Loucy (cell line): ENCODE data around the gene ATXN2L.
"Not testable (repeated sequence)": the region's sequence is repeated elsewhere in the genome, so short reads cannot be mapped to it uniquely, and the experiment has no call there.

Experiments
- EZH2phosphoT487 ChIP-seq: fragments of 200-600 bp; IDR thresholded peaks from 2 replicates; pipeline ENCODE4 v1.6.1; 2018; ENCODE audit warnings: antibody characterized with exemption, mild to moderate bottlenecking, moderate library complexity, borderline replicate concordance
- TF ChIP-seq, protein P1 (sequence below): fragments of 200-600 bp; sonication (generic); conservative IDR thresholded peaks from 2 replicates; pipeline ENCODE4 v1.5.1; 2014; ENCODE audit warnings: mild to moderate bottlenecking, antibody characterized with exemption, low read length

DNA sequence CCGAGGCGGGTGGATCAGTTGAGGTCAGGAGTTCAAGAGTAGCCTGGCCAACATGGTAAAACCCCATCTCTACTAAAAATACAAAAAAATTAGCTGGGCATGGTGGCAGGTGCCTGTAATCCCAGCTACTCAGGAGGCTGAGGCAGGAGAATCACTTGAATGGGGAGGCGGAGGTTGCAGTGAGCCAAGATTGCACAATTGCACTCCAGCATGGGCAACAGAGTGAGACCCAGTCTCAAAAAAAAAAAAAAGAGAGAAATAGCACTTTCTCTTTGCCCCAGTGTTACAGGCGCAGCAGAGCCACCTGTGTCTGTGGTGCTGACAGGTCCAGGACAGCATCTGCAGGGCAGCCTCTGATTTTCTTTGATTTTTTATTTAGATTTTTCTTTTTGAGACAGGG, 58.8 kb downstream of the ATXN2L start:
- TF ChIP-seq, protein P1, sequence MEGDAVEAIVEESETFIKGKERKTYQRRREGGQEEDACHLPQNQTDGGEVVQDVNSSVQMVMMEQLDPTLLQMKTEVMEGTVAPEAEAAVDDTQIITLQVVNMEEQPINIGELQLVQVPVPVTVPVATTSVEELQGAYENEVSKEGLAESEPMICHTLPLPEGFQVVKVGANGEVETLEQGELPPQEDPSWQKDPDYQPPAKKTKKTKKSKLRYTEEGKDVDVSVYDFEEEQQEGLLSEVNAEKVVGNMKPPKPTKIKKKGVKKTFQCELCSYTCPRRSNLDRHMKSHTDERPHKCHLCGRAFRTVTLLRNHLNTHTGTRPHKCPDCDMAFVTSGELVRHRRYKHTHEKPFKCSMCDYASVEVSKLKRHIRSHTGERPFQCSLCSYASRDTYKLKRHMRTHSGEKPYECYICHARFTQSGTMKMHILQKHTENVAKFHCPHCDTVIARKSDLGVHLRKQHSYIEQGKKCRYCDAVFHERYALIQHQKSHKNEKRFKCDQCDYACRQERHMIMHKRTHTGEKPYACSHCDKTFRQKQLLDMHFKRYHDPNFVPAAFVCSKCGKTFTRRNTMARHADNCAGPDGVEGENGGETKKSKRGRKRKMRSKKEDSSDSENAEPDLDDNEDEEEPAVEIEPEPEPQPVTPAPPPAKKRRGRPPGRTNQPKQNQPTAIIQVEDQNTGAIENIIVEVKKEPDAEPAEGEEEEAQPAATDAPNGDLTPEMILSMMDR: not testable (repeated sequence)
- TF ChIP-seq EZH2phosphoT487: not testable (repeated sequence)
